Hindlimb muscle (tissue), 1 donor: ENCODE measurements around the gene IMMP2L. TPM values are rescaled to one million over a fixed set of nuclear protein-coding genes. Genes with fewer than 3 reads are reported as not detected.
"Not testable (repeated sequence)": the region's sequence is repeated elsewhere in the genome, so short reads cannot be mapped to it uniquely, and the experiment has no call there.

ENCODE experiments used
- DNase-seq: peaks from one replicate; pipeline ENCODE4 v3.0.0-alpha.2; 2013
- polyA plus RNA-seq: library from polyadenylated mRNA; unstranded; fragments of 120-200 nt; gene quantifications from one replicate; pipeline ENCODE4 v1.2.1, GENCODE V29; 2013; ENCODE audit not compliant: insufficient read length

Gene IMMP2L
- polyA plus RNA-seq, 1 donor = 18.4 TPM

DNA sequence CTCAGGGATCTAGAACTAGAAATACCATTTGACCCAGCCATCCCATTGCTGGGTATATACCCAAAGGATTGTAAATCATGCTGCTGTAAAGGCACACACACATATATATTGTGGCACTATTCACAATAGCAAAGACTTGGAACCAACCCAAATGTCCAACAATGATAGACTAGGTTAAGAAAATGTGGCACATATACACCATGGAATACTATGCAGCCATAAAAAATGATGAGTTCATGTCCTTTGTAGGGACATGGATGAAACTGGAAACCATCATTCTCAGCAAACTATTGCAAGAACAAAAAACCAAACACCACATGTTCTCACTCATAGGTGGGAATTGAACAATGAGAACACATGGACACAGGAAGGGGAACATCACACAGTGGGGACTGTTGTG lies 56.9 kb downstream of the IMMP2L start:
- not testable (repeated sequence) for DNase-seq

DNA sequence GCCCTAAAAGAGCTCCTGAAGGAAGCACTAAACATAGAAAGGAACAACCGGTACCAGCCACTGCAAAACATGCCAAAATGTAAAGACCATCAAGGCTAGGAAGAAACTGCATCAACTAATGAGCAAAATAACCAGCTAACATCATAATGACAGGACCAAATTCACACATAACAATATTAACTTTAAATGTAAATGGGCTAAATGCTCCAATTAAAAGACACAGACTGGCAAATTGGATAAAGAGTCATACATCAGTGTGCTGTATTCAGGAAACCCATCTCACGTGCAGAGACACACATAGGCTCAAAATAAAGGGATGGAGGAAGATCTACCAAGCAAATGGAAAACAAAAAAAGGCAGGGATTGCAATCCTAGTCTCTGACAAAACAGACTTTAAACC lies 60.5 kb downstream of the IMMP2L start:
- not testable (repeated sequence) for DNase-seq

DNA sequence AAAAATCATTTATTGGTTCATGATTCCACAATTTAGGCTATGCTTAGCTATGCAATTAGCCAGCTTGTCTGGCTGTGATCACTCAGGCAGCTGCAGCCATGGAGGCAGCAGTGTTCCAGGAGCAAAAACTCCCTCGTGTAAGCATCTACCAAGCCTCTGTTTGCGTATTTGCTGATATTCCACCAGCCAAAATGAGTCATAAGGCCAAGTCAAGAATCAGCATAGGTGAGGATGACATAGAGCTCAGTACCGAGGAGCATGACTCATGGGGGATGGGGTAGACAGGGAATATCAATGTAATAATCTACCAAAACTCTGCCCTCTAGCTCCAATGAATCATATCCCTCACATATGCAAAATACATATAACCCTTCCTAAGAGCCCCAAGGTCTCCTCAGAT lies 63.3 kb downstream of the IMMP2L start:
- no peak for DNase-seq

DNA sequence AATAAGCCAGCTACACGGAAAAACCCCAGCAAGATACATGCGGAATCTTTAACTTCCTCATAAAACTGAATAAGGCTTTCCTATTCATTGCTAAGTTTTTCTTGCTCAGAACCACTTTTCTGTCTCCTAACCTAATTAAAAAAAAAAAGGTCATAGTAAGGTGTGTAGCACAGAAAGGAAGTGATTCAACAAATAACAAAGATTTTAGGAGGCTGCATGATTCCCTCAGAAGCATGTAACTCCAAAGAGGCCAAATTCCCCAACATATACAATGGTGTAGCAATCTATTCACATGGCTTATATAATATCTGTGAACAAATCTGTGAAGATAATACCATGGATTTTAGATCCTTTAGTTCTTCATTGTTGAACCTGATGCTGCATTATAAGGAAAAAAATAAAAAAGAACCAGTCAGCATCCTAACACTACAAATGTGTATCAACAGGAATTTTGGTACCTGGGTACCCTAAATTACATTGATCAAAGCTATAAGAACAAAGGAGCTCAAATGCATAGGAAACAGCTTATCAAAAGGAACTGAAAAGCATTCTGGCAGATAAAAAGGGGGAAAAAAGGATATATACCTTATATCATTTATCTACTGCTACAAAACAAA lies 63.8 kb downstream of the IMMP2L start:
- DNase-seq = no peak

DNA sequence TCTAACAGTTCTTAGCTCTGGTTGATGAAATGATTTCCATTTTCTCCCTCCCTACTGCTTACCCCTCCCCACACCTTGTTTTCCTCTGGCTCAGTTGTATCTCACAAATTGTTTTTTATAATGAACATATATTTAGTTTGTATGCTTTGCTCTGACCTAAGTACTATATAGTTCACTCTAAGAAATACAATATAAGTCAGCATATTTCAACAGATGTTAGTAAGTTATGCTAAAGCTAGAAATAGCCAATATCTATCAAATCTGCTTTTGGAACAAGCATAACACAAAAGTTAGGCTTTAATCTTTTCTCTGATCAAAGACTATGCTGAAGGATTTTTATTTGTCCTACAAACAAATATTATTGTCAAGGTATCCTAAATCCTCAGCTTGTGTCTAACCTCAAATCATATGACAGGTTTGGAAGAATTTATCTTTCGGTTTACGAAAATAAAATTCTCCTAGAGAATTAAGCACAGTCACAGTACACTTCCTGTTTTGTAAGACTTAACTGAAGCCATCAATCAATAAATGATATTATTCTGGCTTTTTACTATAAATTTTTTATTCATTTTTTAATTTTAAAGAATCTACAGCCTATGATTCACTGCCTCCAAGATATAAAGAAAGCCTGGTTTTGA lies 67.0 kb downstream of the IMMP2L start:
- no peak for DNase-seq

DNA sequence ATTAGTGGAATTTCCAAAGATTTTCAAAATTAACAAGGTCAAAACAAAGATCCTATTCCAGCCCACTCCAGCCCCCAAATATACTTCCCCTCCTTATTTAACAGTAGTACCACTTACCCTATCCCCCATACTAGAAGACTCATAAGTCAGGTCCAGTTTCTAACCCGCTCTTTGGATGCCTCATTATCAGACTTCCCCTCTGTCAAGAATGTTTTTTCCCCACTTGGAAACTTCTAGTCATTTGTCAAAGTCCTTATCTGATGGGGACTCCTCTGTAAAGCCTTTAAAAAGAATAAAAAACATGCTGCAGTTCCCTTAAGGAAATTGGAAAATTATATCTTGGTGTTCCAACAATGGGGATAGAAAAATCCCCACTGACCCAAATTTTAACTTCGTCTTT lies 70.1 kb downstream of the IMMP2L start:
- DNase-seq = no peak

DNA sequence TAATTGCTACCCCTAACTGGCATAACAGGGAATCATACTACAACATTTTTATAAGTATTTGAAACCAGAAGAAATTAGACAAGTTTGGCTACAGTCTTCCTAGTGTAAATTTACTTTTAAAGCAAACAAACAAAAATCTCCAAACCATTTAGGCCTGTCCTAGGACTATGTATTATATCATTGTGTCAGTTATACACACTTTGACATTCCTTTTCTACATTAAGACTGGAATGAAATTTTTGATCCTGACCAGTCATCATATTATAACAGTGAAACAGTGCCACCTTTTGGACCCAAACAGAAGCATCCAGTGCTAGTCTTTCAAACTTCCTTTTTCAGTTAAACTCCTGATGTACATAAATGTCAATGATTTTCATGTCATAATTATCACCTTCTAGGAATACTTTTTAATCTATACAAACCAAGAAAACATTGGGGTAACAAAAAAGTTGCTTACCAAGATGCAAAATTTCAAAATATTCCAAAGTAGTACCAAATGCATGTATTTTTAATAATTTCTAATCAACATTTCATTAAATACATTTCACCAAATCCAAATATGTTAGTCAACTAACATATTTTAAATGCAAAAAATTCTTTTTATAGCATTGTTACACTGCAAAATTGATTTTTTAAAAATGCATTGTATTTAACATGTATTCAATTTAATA lies 75.7 kb downstream of the IMMP2L start:
- peak; percentile 62 for DNase-seq

DNA sequence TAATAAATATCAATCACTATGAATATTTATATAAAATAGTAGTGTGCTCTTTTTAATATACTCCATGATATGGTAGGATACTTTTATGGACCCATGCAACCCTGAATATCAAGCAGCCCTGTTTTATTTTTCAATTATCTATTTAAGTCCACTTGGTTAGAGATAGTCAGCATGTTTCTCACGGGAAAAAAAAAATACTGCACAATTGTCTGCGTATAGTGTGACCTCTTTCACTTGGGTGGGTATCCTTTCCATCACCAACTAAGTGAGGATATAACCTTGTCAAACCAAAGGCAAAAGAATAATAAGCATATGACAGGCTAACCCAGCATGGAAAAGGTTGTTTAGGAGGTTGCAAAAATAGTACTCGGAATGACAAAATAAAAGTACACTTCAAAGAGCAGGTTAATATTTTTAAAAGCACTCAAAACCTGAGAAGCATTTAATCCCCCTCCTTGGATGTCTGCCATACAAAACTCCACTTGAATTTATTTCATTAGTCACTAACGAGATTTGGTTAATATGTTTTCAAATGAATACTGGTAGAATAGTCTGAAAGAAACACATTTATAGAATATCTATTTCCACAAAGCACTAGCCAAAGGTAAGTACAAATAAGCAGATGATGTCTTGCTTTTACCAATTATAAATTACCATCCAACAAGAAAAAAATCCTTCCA lies 76.5 kb downstream of the IMMP2L start:
- DNase-seq = no peak

DNA sequence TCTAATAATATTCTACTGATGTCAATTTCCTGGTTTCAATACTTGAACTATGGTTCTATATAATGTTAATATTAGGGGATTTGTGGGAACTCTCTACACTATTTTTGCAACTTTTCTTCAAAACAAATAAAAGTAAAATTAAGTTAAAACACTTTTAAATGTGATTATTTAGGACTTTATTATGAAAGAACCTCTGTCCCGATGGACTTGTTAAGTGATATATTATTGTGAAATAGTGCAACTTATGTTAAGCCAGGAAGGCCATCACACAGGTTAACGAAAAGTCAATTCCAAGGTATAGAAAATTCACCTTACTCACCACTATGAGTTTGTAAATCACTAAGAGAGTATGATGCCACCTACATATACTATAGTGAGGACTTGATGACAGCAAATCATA lies 79.2 kb downstream of the IMMP2L start:
- DNase-seq = no peak

DNA sequence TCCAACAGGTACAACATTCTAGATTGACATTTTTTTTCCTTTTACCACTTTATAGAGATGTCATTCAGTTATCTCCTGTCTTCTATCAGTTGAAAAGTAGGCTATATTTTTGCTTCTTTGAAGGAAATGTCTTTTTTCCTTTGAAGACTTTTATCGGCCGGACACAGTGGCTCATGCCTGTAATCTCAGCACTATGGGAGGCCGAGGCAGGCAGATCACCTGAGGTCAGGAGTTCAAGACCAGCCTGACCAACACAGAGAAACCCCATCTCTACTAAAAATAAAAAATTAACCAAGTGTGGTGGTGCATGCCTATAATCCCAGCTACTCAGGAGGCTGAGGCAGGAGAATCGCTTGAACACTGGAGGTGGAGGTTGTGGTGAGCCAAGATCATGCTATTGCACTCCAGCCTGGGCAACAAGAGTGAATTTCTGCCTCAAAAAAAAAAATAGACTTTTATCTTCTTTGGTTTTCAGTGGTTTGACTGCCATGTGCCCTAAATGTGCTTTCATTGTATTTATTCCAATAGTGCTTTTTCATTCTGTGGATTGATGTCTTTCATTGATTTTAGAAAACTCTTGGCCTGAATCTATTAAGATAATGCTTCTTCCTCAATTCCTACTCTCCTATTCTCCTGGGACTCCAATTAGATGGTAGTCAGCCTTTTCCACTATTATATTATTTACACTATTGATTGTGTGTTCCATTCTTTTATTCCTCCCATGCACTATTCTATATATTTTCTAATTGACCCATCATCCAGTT lies 84.6 kb downstream of the IMMP2L start:
- no peak for DNase-seq

DNA sequence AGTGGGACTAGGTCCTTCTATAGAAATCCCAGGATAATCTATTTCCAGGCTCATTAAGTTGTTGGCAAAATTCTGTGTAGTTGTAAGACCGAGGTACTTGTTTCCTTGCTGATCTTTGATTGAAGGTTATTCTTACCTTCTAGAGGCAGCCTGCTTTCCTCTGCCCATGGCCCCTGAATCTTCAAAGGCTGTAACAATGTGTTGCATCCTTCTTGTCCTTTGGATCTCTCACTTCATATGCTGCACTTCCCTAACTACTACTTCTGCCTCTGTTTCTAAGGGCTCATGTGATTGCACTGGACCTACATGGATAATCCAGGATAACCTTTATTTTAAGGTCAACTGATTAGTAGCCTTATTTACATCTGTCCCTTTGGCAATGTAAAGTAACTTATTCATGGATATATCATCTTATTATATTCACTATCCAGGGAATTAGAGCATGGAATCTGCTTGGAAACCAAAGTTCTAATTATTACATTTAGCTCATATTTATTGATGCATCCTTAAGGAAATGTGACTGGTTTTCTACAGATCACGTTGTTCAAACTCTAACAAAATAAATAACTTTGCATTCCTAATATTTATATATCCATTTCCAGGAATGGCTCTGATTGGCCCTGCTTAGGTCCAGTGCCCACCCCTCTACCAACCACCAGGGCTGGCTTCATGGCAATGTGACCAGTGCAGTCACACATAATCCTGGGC lies 85.6 kb downstream of the IMMP2L start:
- DNase-seq = no peak

DNA sequence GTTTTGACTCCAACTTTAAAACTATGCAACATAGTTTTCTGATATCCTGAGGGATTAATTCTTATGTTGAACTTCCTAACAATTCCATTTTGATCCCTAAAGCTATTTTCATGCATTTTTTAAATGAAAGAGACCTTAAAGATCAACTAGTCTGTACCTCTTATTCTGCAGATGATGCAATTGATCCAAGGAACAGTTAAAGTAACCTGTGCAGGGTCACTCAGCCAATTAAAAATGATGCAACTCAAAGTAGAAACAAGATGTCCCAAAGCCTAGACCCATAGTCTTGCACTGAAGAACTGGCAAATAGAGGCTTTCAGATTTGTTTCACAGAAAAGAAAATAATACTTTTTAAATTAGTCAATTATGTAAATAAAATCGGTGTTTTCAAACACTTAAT lies 86.3 kb downstream of the IMMP2L start:
- DNase-seq = no peak

DNA sequence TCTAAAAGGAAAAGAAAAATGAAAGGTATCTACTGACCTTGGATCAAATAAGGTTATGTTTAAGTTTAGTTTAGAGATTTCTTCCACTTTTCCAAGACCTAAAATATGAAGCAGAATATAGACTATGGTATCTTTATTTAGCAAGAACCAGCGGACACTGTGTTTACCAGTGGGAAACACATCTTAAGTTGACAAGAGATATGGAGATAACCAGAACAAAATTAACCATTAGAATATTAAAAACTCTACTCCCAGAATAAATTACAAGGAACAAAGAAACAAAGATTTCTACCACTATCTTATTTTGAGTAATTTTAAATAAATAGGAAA lies 86.9 kb downstream of the IMMP2L start:
- no peak for DNase-seq

DNA sequence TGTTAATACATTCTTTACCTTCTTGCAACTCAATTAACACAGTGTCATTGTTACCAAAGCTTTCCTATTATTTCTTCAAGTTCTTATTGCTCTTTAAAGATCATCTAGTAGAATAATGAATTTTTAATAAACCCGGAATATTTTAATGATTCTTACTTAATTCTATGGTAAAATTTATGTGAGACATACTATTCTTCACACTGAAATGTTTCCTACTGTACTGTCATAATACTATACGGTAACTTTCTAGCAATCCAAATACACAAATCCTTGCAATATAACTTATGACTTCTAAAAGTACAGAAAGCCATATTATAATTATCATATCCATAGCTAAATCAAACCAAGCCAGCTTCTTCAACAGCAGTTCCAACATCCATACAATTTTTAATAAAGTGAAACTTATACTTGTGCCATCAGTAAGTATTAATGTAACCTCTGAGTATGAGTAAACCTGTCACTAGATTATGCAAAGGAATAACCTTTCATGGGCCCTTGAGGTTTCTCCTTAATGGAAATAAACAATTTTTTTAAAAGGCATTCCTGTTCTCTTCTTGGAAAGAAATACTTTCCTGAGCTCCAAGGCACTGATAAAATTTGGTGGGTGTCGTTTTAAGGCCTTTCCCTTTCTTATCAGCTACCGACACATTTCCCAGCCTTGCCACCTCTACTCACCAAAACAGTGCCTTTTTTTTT lies 87.4 kb downstream of the IMMP2L start:
- DNase-seq = no peak

DNA sequence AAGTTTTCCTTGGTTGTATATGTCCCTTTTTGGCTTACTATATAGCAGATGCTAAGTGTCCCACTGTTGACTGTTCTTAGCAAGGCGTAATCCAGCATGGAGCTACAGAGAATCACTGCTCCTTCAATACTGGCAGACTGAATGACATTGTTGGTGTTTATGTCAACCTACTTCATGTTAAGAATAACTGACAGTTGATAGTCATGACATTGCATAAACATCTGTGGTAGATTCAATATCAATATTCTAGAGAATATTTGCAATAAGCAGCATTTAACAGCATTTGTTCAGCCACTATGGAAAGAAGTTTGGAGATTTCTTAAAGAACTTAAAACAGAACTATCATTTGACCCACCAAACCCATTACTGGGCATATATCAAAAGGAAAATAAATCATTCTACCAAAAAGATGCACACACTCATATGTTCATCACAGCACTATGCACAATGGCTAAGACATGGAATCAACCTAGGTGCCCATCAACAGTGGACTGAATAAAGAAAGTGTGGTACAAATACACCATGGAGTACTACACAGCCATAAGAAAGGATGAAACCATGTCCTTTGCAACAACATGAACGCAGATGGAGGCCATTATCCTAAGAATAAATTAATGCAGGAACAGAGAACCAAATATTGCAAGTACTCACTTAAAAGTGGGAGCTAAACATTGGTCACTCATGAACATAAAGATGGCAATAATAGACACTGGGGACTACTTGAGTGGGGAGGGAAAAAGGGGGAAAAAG lies 88.7 kb downstream of the IMMP2L start:
- no peak for DNase-seq

DNA sequence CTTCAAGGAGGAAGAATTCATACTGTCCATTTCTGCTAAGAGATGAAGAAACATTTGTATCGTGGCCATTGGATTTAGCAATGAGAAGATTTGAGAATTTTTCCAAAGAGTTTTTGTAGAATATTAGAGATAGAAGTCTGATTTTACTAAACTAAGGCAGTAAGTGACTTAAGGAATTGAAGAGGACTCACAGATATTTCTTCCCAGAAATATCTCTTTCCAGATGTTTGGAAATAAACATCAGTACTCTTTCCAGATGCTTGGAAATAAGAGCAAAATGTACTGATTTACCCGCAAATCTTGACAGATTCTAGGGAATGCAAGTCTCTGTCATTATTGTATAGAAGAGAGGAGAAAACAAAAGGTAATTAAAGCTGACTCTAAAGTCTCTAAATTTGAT lies 91.3 kb downstream of the IMMP2L start:
- no peak for DNase-seq

DNA sequence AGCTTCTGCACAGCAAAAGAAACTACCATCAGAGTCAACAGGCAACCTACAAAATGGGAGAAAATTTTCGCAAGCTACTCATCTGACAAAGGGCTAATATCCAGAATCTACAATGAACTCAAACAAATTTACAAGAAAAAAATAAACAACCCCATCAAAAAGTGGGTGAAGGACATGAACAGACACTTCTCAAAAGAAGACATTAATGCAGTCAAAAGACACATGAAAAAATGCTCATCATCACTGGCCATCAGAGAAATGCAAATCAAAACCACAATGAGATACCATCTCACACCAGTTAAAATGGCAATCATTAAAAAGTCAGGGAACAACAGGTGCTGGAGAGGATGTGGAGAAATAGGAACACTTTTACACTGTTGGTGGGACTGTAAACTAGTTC lies 92.4 kb downstream of the IMMP2L start:
- not testable (repeated sequence) for DNase-seq

DNA sequence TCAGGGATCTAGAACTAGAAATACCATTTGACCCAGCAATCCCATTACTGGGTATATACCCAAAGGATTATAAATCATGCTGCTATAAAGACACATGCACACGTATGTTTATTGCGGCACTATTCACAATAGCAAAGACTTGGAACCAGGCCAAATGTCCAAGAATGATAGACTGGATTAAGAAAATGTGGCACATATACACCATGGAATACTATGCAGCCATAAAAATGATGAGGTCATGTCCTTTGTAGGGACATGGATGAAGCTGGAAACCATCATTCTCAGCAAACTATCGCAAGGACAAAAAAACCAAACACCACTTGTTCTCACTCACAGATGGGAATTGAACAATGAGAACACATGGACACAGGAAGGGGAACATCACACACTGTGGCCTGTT lies 96.5 kb downstream of the IMMP2L start:
- DNase-seq = not testable (repeated sequence)

DNA sequence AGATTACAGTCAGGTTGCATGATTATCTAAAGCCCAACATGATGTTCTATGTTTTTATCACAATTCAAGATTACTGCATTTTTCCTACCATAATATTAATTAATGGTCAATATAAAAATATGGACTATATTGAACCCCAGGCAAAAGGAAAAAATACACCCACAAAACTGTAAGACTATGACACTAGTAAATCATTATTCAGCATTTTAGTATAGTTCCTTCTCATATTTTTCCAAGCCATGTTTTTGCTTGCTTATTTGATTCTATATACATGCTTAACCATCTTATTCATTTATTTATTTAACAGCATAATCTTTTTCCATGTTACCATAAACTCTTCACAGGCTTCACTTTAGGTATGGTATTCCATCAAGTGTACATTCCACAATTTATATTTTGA lies 101.6 kb downstream of the IMMP2L start:
- no peak for DNase-seq

DNA sequence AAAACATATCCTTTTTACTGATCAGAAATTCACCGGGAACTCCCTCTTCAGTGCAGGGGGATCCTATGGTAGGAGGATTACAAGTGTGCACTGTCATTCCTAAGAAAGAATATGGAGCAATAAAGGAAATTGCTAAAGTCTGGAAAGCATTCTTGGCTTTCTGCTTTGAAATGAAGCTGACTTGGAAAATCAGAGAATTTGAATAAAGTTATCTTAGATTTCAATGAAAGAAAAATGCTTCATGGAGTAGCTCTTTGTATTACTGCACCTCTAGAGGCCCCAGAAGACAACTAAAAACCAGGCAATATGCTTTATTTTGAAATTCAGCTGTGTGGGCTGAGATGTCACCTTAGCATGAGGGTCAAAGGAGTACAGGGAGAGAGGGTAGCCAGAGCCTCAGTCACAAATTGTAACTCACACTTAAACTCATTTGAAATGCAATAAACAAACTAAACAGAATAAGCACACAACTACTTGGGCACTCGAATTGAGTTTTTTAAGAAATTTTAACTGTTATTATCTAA lies 102.5 kb downstream of the IMMP2L start:
- DNase-seq = no peak
